Vagina (tissue), 2 donors: ENCODE measurements around the gene UBE2U.

ENCODE experiments used
- POLR2A ChIP-seq, 2 donors: fragments of 450-650 bp; IDR thresholded peaks; one replicate each; pipeline ENCODE4 v1.6.1; 2017; ENCODE audit warnings: antibody characterized with exemption in 2 of 2, mild to moderate bottlenecking in 2 of 2, moderate library complexity in 2 of 2
- POLR2AphosphoS5 ChIP-seq, 2 donors: sonication (generic); formaldehyde crosslinking; IDR thresholded peaks; one replicate each; pipeline ENCODE4 v1.9.0; 2017; ENCODE audit warnings: antibody characterized with exemption in 2 of 2, mild to moderate bottlenecking in 2 of 2, low read depth in 1 of 2; ENCODE audit not compliant: insufficient read depth in 1 of 2
- TF ChIP-seq, protein P1 (sequence below), 3 experiments: fragments of 450-650 bp in 2 of 3; fragments of 200-600 bp in 1 of 3; sonication (generic) in 1 of 3; IDR thresholded peaks; one replicate each; pipeline ENCODE4 v1.5.1; 2017 to 2019; ENCODE audit warnings: antibody characterized with exemption in 3 of 3, mild to moderate bottlenecking in 2 of 3, moderate library complexity in 2 of 3

DNA sequence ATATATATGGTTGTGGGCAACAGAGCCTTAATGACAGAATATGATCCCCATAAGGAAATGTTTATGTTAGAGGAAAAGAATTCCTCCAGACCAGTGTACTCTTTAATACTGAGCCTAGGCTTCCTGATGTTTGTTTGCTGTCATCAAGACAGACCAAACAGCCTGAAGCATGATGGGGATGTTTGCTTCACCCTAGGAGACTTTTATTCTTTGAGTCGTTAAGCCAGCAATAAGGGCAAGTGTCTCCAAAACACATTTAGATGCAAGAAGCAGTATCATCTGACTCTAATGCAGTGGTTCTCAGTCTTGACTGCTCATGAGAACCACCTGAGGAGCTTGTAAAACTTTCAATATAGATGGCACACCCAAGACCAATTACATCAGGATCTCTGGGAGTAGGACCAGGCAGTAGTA lies 33.1 kb downstream of the UBE2U start:
- TF ChIP-seq, protein P1, sequence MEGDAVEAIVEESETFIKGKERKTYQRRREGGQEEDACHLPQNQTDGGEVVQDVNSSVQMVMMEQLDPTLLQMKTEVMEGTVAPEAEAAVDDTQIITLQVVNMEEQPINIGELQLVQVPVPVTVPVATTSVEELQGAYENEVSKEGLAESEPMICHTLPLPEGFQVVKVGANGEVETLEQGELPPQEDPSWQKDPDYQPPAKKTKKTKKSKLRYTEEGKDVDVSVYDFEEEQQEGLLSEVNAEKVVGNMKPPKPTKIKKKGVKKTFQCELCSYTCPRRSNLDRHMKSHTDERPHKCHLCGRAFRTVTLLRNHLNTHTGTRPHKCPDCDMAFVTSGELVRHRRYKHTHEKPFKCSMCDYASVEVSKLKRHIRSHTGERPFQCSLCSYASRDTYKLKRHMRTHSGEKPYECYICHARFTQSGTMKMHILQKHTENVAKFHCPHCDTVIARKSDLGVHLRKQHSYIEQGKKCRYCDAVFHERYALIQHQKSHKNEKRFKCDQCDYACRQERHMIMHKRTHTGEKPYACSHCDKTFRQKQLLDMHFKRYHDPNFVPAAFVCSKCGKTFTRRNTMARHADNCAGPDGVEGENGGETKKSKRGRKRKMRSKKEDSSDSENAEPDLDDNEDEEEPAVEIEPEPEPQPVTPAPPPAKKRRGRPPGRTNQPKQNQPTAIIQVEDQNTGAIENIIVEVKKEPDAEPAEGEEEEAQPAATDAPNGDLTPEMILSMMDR (IDR thresholded peaks at IDR 0.05): no peak
- TF ChIP-seq POLR2A (IDR thresholded peaks at IDR 0.05): no peak
- TF ChIP-seq POLR2AphosphoS5 (IDR thresholded peaks at IDR 0.05; ENCODE audit: insufficient read depth in 1 of 2, low read depth in 1 of 2): no peak
